HG03378 (cell line): ENCODE results near the gene WDR43.
"Not testable (repeated sequence)": the region's sequence is repeated elsewhere in the genome, so short reads cannot be mapped to it uniquely, and the experiment has no call there.

Experiments
- ATAC-seq: cut with Tn5 transposase; IDR thresholded peaks from one replicate; pipeline ENCODE4 v1.9.1; 2021; ENCODE audit warnings: mild to moderate bottlenecking, moderate library complexity; ENCODE audit not compliant: unreplicated experiment

Gene WDR43

GRCh38 chr2:28962505-28962904, 68.0 kb downstream of the WDR43 start:
- ATAC-seq = no peak

- ATAC-seq = no peak
Measured at GRCh38 chr2:28970464-28971160, 76.1 kb downstream of the WDR43 start.

- ATAC-seq = no peak
Measured at GRCh38 chr2:28972778-28973335, 78.4 kb downstream of the WDR43 start.

GRCh38 chr2:28974252-28974651, 79.8 kb downstream of the WDR43 start:
- ATAC-seq = no peak

- no peak for ATAC-seq
Measured at GRCh38 chr2:28975671-28976070, 81.2 kb downstream of the WDR43 start.

- no peak for ATAC-seq
Measured at GRCh38 chr2:28976584-28976983, 82.1 kb downstream of the WDR43 start.

- ATAC-seq = no peak
Measured at GRCh38 chr2:28977176-28977875, 82.9 kb downstream of the WDR43 start.

GRCh38 chr2:28978001-28978400, 83.5 kb downstream of the WDR43 start:
- ATAC-seq = not testable (repeated sequence)

GRCh38 chr2:28978606-28979005, 84.1 kb downstream of the WDR43 start:
- ATAC-seq = no peak

- no peak for ATAC-seq
Measured at GRCh38 chr2:28979041-28979440, 84.6 kb downstream of the WDR43 start.

- ATAC-seq = no peak
Measured at GRCh38 chr2:28979576-28980366, 85.3 kb downstream of the WDR43 start.

- no peak for ATAC-seq
Measured at GRCh38 chr2:28980368-28981015, 86.0 kb downstream of the WDR43 start.

- no peak for ATAC-seq
Measured at GRCh38 chr2:28981016-28981441, 86.6 kb downstream of the WDR43 start, which contains the start of gene TOGARAM2. Gene TOGARAM2 (plus strand): TSS chr2:28981298. CDS start chr2:28994835, 13,537 bp downstream.

- no peak for ATAC-seq
Measured at GRCh38 chr2:28981620-28982376, 87.3 kb downstream of the WDR43 start.

GRCh38 chr2:28982381-28982950, 88.0 kb downstream of the WDR43 start:
- ATAC-seq = no peak

- ATAC-seq = no peak
Measured at GRCh38 chr2:28986429-28986828, 92.0 kb downstream of the WDR43 start.

GRCh38 chr2:28989973-28990372, 95.5 kb downstream of the WDR43 start:
- ATAC-seq = no peak

- ATAC-seq = no peak
Measured at GRCh38 chr2:28990445-28990844, 96.0 kb downstream of the WDR43 start.

GRCh38 chr2:28991021-28991420, 96.6 kb downstream of the WDR43 start:
- ATAC-seq = no peak

GRCh38 chr2:28991460-28991859, 97.0 kb downstream of the WDR43 start:
- ATAC-seq = no peak
